ENCODE measurements around the gene OXLD1.
"Not testable (repeated sequence)": the region's sequence is repeated elsewhere in the genome, so short reads cannot be mapped to it uniquely, and the experiment has no call there.

The OXLD1 gene

DNA sequence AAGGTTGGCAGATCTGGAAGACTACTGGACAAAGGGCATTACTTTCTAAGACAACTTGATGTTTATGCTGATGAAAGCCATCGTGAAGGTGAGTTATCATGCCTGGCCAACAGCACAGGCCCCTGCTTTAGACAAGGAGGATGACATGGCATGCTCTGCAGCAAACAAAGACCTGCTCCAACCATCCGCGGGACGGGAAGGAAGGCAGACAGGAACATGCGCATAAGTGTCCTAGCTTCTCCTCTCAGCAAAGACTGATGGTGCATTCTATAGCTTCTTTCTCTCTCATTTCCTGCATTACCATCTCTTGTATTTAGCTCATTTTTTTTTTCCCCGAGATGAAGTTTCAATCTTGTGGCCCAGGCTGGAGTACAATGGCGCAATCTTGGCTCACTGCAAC lies 34.9 kb downstream of the OXLD1 start:
- no peak overlapping the region for H3K27ac ChIP-seq
- DNase-seq (ENCODE audit: low read depth, low spot score), result no peak

DNA sequence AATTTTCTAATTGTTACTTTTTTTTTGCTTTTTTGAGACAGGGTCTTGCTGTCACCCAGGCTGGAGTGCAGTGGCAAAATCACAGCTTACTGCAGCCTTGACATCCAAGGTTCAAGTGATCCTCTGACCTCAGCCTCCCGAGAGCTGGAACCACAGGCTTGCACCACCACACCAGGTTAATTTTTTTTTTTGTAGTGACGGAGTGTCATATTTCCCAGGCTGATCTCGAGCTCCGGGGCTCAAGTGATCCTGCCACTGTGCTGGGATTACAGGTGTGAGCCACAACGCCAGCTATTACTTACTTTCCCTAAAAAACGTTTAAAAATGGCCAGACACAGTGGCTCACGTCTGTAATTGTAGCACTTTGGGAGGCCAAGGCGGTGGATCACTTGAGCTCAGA lies 36.1 kb downstream of the OXLD1 start:
- no peak for DNase-seq (ENCODE audit: low read depth, low spot score)

DNA sequence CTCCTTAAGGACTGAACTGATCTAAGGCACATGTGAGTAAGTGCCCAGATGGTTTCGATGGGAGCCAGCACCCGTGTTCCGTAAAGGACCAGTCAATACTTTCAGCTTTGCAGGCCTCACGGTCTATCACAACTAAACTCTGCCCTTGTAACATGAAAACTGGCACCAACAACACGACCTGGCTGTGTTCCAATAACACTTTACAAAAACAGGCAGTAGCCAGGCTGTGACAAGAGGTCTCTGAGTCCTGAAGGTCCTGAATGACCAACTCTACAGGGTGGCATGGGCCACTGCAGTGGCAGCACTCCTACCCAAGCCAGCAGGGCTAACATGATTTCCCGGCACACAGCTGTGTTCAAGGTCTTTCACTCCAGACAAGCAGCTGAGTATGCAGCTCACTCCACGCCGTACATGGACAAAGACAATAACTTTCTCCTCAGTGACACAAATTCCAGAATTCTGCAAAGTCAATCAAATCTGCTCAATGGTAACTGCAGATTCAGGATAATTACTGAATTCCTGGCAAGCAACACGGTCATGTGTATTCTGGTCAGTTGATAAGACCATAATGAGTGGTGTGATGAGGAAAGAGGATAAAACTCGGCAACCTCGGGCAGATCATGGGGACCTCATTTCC lies 44.8 kb downstream of the OXLD1 start:
- H3K27ac ChIP-seq, result no peak overlapping the region
- no peak for DNase-seq (ENCODE audit: low read depth, low spot score)

More for the DNA sequence above, 36.1 kb downstream of the OXLD1 start:
- H3K27ac ChIP-seq, result no peak overlapping the region

DNA sequence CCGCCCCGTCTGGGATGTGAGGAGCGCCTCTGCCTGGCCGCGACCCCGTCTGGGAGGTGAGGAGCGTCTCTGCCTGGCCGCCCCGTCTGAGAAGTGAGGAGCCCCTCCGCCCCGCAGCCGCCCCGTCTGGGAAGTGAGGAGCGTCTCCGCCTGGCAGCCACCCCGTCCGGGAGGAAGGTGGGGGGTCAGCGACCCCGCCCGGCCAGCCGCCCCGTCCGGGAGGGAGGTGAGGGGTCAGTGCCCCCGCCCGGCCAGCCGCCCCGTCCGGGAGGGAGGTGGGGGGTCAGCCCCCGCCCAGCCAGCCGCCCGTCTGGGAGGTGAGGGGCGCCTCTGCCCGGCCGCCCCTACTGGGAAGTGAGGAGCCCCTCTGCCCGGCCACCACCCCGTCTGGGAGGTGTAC lies 48.1 kb downstream of the OXLD1 start:
- not testable (repeated sequence) for DNase-seq (ENCODE audit: low read depth, low spot score); H3K27ac ChIP-seq

DNA sequence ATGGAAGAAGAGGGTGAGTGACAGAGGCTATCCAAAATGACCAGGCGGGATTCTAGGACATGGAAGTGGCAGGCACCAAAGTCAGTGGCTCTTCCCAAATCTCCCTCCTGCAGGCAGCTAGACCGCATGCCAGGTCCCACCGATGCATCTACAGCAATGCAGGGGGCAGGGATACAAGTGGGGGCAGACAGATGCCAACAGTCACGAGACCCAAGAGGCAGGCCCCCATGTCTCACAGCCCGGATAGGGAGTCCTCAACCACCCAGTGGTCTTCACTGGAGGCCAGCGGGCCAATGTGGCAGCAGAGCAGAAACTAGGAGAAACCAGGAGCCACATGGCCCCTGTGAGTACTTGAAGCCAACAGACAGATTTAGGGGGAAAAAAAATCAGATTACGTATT lies 49.5 kb downstream of the OXLD1 start:
- no peak for DNase-seq (ENCODE audit: low read depth, low spot score)
- H3K27ac ChIP-seq, result no peak overlapping the region

DNA sequence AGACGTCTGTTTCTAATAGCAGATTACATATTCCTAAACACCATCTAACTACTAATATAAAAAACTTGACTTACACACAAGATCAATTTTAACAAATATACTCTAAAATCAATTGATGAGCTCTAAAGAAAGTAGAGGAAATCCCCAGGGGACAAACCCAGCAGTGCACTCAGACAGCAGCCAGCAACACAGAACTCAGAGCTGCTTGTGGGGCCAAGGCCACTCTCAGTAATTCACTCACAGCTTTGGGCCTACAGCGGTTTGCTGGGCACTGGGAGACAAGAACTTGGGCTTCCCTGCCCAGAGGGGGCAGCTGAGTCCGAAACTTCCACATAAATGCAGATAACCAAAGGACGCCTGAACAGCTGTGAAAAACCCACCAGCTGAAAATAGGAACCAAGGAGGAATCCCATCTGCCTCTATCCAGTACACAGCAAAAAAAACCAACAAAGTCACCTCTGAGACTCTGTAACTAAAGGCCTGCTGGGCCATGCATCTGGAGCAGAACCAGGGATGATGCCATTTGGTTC lies 50.9 kb downstream of the OXLD1 start:
- no peak for DNase-seq (ENCODE audit: low read depth, low spot score)
- no peak overlapping the region for H3K27ac ChIP-seq
